HepG2 (cell line): ENCODE data around the gene SNPH.

Experiments
- CEBPB ChIP-seq: IDR thresholded peaks from 2 replicates; pipeline ENCODE4 v1.6.1; 2011; ENCODE audit warnings: low read depth, low read length, improper control_type of control experiment, borderline replicate concordance
- EP300 ChIP-seq, 3 experiments: sonication (generic) in 1 of 3; formaldehyde crosslinking in 1 of 3; IDR thresholded peaks; 2 replicates each; pipeline versions ENCODE4 v1.5.1 to v1.6.1; 2011 to 2020; ENCODE audit warnings: low read depth in 2 of 3, low read length in 2 of 3, borderline replicate concordance in 1 of 3, improper control_type of control experiment in 1 of 3, mild to moderate bottlenecking in 1 of 3, missing genetic modification reagents in 1 of 3, moderate library complexity in 1 of 3

DNA sequence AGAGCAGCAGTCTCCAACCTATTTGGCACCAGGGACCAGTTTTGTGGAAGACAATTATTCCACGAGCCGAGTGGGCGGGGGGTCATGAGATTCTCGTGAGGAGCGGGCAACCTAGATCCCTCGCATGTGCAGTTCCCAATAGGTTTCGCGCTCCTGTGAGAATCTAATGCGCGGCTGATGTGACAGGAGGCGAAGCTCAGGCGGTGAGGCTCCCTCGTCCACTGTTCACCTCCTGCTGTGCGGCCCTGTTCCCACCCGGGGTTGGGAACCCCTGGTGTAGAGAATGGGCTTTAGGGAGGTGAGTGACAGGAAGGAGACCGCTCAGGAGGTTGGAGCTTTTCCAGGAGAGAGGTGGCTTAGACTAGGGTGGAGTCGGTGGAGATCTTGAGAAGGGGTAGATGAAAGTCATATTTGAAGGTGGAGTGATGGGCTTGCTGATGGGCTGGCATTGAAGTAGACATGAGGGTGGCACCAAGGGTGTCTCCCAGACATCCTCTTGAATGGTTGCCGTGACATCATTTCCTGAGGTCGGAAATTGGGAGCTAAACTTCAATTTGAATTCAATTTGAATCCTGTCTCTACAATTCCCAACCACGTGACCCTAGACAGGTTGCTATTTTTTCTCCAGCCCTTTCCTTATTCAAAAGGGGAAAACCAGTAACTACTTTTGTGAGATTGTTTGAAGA lies 41.7 kb upstream of the SNPH start:
- TF ChIP-seq CEBPB (no peak), EP300 (IDR thresholded peaks at IDR 0.05; ENCODE audit: low read depth in 2 of 2, low read length in 2 of 2) (no peak), EP300 (CRISPR knock-in tag; IDR thresholded peaks at IDR 0.05; ENCODE audit: borderline replicate concordance) (no peak)
